Neutrophil (primary cell): ENCODE data around the gene ARHGEF17.

Source experiments
- H3K27ac ChIP-seq: fragments of 200-600 bp; sonication (generic); 2 replicates; pipeline ENCODE4 v1.5.1; 2016; ENCODE audit warnings: mild to moderate bottlenecking, moderate library complexity
- H3K27me3 ChIP-seq: fragments of 200-600 bp; sonication (generic); 2 replicates; pipeline ENCODE4 v1.6.0; 2016; ENCODE audit warnings: mild to moderate bottlenecking
- H3K36me3 ChIP-seq: fragments of 200-600 bp; sonication (generic); 2 replicates; pipeline ENCODE4 v1.5.1; 2017
- H3K4me1 ChIP-seq, 2 experiments: fragments of 200-600 bp in 1 of 2; sonication (generic) in 1 of 2; 1 replicate in 1 of 2; 2 replicates in 1 of 2; pipeline versions ENCODE4 v1.5.1 to v1.6.1; 2013 to 2016; ENCODE audit warnings: low read depth in 1 of 2, low read length in 1 of 2, mild to moderate bottlenecking in 1 of 2, moderate library complexity in 1 of 2; ENCODE audit not compliant: control insufficient read depth in 1 of 2, insufficient read depth in 1 of 2
- H3K4me3 ChIP-seq, 2 experiments: fragments of 200-600 bp in 1 of 2; sonication (generic) in 1 of 2; 1 replicate in 1 of 2; 2 replicates in 1 of 2; pipeline ENCODE4 v1.5.1; 2013 to 2016; ENCODE audit warnings: low read depth in 1 of 2, low read length in 1 of 2, mild to moderate bottlenecking in 1 of 2, moderate library complexity in 1 of 2
- H3K9me3 ChIP-seq: fragments of 200-600 bp; sonication (generic); 2 replicates; pipeline ENCODE4 v1.5.1; 2016
- TF ChIP-seq, protein P1 (sequence below): fragments of 200-600 bp; sonication (generic); IDR thresholded peaks from 2 replicates; pipeline ENCODE4 v1.5.1; 2016; ENCODE audit warnings: antibody characterized with exemption

The ARHGEF17 gene

DNA sequence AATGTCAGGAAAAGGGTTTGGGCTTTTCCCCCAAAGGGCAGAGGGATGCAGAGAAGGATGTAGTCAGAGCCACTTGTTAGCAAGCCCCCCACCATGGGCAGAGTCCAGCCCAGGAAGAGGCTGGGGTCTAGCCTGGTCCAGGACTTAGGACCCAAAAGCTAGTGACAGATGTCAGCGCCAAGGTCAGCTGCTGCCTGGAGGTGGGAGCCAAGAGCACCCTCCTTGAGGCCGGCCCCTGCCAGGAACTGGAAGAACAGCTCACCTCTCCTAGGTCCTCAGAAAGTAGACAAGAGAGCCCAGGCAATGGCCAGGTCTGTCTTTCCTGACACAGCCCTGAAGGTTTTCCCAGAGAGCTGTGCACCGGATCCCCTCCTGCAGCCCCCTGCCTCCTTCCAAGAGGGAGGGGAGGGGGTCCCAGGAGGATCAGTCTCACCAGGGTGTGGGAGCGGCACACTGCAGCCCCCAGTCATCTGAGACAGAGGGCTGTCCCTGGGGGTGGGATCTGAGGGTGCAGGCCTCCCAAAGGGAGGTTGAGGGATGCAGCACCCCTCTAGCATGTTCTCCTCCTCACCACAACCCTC, 14.6 kb upstream of the ARHGEF17 start:
- peaks cover 22 to 28% of the 10 kb centered on the region in 2 experiments for H3K4me1 ChIP-seq
- no peak overlapping the region for H3K27ac ChIP-seq
- H3K9me3 ChIP-seq, result no peaks in the 10 kb centered on the region
- TF ChIP-seq, protein P1, sequence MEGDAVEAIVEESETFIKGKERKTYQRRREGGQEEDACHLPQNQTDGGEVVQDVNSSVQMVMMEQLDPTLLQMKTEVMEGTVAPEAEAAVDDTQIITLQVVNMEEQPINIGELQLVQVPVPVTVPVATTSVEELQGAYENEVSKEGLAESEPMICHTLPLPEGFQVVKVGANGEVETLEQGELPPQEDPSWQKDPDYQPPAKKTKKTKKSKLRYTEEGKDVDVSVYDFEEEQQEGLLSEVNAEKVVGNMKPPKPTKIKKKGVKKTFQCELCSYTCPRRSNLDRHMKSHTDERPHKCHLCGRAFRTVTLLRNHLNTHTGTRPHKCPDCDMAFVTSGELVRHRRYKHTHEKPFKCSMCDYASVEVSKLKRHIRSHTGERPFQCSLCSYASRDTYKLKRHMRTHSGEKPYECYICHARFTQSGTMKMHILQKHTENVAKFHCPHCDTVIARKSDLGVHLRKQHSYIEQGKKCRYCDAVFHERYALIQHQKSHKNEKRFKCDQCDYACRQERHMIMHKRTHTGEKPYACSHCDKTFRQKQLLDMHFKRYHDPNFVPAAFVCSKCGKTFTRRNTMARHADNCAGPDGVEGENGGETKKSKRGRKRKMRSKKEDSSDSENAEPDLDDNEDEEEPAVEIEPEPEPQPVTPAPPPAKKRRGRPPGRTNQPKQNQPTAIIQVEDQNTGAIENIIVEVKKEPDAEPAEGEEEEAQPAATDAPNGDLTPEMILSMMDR, result no peak
- H3K36me3 ChIP-seq, result no peaks in the 10 kb centered on the region
- no peaks in the 10 kb centered on the region for H3K27me3 ChIP-seq
- no peak overlapping the region for H3K4me3 ChIP-seq

GRCh38 chr11:73294604-73295003, 13.5 kb upstream of the ARHGEF17 start:
- Histone ChIP-seq H3K27me3 (no peaks in the 10 kb centered on the region), H3K9me3 (no peaks in the 10 kb centered on the region), H3K4me1 (peaks cover 19 to 27% of the 10 kb centered on the region in 2 experiments), H3K4me3 (no peak overlapping the region), H3K27ac (no peak overlapping the region), H3K36me3 (no peaks in the 10 kb centered on the region)
- TF ChIP-seq, protein P1, result no peak

DNA sequence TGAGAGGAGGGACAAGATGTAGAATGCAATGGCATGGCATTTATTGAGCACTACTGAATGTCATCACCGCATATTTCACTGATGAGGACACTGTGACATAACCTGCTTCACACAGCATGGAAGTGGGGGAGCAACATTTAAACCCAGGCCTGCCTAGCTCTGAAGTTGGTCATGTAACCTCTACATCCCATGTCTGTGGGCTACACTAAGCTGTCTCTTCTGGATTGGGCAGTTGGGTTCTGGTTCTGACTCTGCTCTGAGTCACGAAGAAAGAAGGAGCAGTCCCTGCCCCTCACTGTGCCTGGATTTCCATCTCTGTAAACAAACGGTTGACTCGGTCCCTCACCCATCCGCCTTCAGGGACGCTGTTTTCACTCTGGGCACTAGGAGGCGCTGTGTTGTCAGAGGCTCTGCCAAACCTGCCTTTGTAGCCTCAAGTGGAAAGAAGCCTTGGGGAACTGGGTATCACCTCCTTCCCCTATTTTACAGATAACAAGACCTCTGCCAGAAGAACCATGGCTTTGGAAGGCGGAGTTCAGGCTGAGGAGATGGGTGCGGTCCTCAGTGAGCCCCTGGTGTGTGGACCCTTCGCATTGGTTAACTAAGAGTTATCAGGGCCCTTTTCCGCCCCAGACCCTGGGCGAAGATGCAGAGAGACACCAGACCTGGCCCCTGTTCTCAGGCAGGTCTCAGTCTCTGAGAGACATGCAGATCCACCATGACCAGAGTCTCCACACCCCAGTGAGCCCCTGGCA, 12.7 kb upstream of the ARHGEF17 start:
- Histone ChIP-seq H3K9me3 (no peaks in the 10 kb centered on the region), H3K36me3 (no peaks in the 10 kb centered on the region), H3K27me3 (no peaks in the 10 kb centered on the region), H3K4me3 (peak overlapping the region in 1 of 2 experiments; percentile 10), H3K4me1 (peaks cover 26 to 33% of the 10 kb centered on the region in 2 experiments), H3K27ac (peak overlapping the region; percentile 32)
- TF ChIP-seq, protein P1, result peak; percentile 95

- no peaks in the 10 kb centered on the region for H3K27me3 ChIP-seq
Measured at GRCh38 chr11:73295996-73296318, 12.1 kb upstream of the ARHGEF17 start.

DNA sequence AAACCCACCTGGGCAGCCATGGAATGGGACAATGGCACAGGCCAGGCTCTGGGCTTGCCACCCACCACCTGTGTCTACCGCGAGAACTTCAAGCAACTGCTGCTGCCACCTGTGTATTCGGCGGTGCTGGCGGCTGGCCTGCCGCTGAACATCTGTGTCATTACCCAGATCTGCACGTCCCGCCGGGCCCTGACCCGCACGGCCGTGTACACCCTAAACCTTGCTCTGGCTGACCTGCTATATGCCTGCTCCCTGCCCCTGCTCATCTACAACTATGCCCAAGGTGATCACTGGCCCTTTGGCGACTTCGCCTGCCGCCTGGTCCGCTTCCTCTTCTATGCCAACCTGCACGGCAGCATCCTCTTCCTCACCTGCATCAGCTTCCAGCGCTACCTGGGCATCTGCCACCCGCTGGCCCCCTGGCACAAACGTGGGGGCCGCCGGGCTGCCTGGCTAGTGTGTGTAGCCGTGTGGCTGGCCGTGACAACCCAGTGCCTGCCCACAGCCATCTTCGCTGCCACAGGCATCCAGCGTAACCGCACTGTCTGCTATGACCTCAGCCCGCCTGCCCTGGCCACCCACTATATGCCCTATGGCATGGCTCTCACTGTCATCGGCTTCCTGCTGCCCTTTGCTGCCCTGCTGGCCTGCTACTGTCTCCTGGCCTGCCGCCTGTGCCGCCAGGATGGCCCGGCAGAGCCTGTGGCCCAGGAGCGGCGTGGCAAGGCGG, 11.4 kb upstream of the ARHGEF17 start:
- TF ChIP-seq, protein P1, result no peak
- peaks cover 33 to 39% of the 10 kb centered on the region in 2 experiments for H3K4me1 ChIP-seq
- no peaks in the 10 kb centered on the region for H3K9me3 ChIP-seq
- H3K4me3 ChIP-seq, result no peak overlapping the region
- H3K27me3 ChIP-seq, result no peaks in the 10 kb centered on the region
- H3K27ac ChIP-seq, result no peak overlapping the region
- H3K36me3 ChIP-seq, result no peaks in the 10 kb centered on the region

More at GRCh38 chr11:73295996-73296318, 12.1 kb upstream of the ARHGEF17 start:
- peak overlapping the region in 1 of 2 experiments; percentile 10 for H3K4me3 ChIP-seq
- no peaks in the 10 kb centered on the region for H3K36me3 ChIP-seq
- H3K9me3 ChIP-seq, result no peaks in the 10 kb centered on the region
- peak overlapping the region; percentile 32 for H3K27ac ChIP-seq
- peaks cover 32 to 38% of the 10 kb centered on the region in 2 experiments for H3K4me1 ChIP-seq
- TF ChIP-seq, protein P1, result no peak
